GM12872 (cell line): ENCODE results near the gene HSPA1B.

Source experiments
- CTCF ChIP-seq: IDR thresholded peaks from 3 replicates; pipeline ENCODE4 v1.5.1; 2011; ENCODE audit warnings: low read depth, mild to moderate bottlenecking, low read length, moderate library complexity; ENCODE audit not compliant: insufficient read depth

The HSPA1B gene

GRCh38 chr6:31874084-31874670 is 46.6 kb downstream of the HSPA1B start:
- no peak for TF ChIP-seq CTCF

- TF ChIP-seq CTCF: no peak
Observed at GRCh38 chr6:31874836-31875572, 47.5 kb downstream of the HSPA1B start.

GRCh38 chr6:31875877-31876276 is 48.3 kb downstream of the HSPA1B start:
- no peak for TF ChIP-seq CTCF

GRCh38 chr6:31876357-31876756 is 48.8 kb downstream of the HSPA1B start:
- TF ChIP-seq CTCF: no peak

GRCh38 chr6:31877125-31877650 is 49.6 kb downstream of the HSPA1B start:
- no peak for TF ChIP-seq CTCF

GRCh38 chr6:31877651-31878161 is 50.2 kb downstream of the HSPA1B start:
- TF ChIP-seq CTCF: no peak

- no peak for TF ChIP-seq CTCF
Observed at GRCh38 chr6:31878222-31878621, 50.7 kb downstream of the HSPA1B start.
